Gastroesophageal sphincter (tissue), 3 donors: Measurements from ENCODE around the gene LIPE.

Source experiments
- CTCF ChIP-seq, 4 experiments: fragments of 200-600 bp in 2 of 4; fragments of 450-650 bp in 2 of 4; sonication (generic) in 1 of 4; IDR thresholded peaks; one replicate each; pipeline ENCODE4 v1.5.1; 2017 to 2019; ENCODE audit warnings: antibody characterized with exemption in 4 of 4, mild to moderate bottlenecking in 2 of 4, moderate library complexity in 2 of 4
- EP300 ChIP-seq: sonication (generic); formaldehyde crosslinking; IDR thresholded peaks from one replicate; pipeline ENCODE4 v1.6.1; 2017; ENCODE audit warnings: antibody characterized with exemption, mild to moderate bottlenecking
- POLR2AphosphoS5 ChIP-seq: sonication (generic); formaldehyde crosslinking; IDR thresholded peaks from one replicate; pipeline ENCODE4 v1.6.1; 2017; ENCODE audit warnings: antibody characterized with exemption

- TF ChIP-seq CTCF (IDR thresholded peaks at IDR 0.05): no peak
- TF ChIP-seq POLR2AphosphoS5: no peak
- TF ChIP-seq EP300: no peak
These were observed 24.6 kb downstream of the LIPE start for GRCh38 chr19:42402376-42403116.
